ENCODE measurements around the gene TOP1.

Gene TOP1

GRCh38 chr20:41169162-41169690, 140.6 kb downstream of the TOP1 start:
- DNase-seq (no peak), ATAC-seq (ENCODE audit: insufficient read depth, low read depth) (no peak)
- no peak overlapping the region for H3K4me2 ChIP-seq (ENCODE audit: insufficient read depth, low read length)
- no peak for TF ChIP-seq CTCF (IDR thresholded peaks at IDR 0.05; ENCODE audit: borderline replicate concordance, extremely low read depth, low read length, poor library complexity, severe bottlenecking)
- no peak for TF ChIP-seq EZH2 (IDR thresholded peaks at IDR 0.05; ENCODE audit: borderline replicate concordance, low read depth, low read length, severe bottlenecking)
- no peaks in the 10 kb centered on the region; the same call in 1 of the 2 replicates for H3K79me2 ChIP-seq (ENCODE audit: insufficient read depth, low read length)
- H3K9ac ChIP-seq (ENCODE audit: low read depth, low read length): no peak overlapping the region
- H3K27me3 ChIP-seq (ENCODE audit: insufficient read depth, low read length, poor library complexity): no peaks in the 10 kb centered on the region
- H4K20me1 ChIP-seq (ENCODE audit: insufficient read depth, low read length): peaks cover 87% of the 10 kb centered on the region
- H3K4me1 ChIP-seq (ENCODE audit: insufficient read depth, low read length): no peaks in the 10 kb centered on the region
- H3K36me3 ChIP-seq (ENCODE audit: insufficient read depth, low read length): peaks cover 99% of the 10 kb centered on the region
- H2AFZ ChIP-seq (ENCODE audit: low read depth, low read length): no peak overlapping the region
- H3K9me3 ChIP-seq (ENCODE audit: insufficient read depth, low read length, severe bottlenecking): no peaks in the 10 kb centered on the region
- H3K4me3 ChIP-seq (ENCODE audit: low read depth in 1 of 2, low read length in 2 of 2): no peak overlapping the region
- H3K27ac ChIP-seq (ENCODE audit: low read length): no peak overlapping the region

- peaks cover 84% of the 10 kb centered on the region for H4K20me1 ChIP-seq (ENCODE audit: insufficient read depth, low read length)
- H3K36me3 ChIP-seq (ENCODE audit: insufficient read depth, low read length): peaks cover 99% of the 10 kb centered on the region
- no peak for ATAC-seq (ENCODE audit: insufficient read depth, low read depth)
- H3K79me2 ChIP-seq (ENCODE audit: insufficient read depth, low read length): no peaks in the 10 kb centered on the region; the same call in 1 of the 2 replicates
- no peak overlapping the region for H3K4me2 ChIP-seq (ENCODE audit: insufficient read depth, low read length)
- DNase-seq: no peak
- H3K9ac ChIP-seq (ENCODE audit: low read depth, low read length): no peak overlapping the region
- no peak overlapping the region for H2AFZ ChIP-seq (ENCODE audit: low read depth, low read length)
- no peak overlapping the region for H3K4me3 ChIP-seq (ENCODE audit: low read depth in 1 of 2, low read length in 2 of 2)
- no peaks in the 10 kb centered on the region for H3K27me3 ChIP-seq (ENCODE audit: insufficient read depth, low read length, poor library complexity)
- H3K9me3 ChIP-seq (ENCODE audit: insufficient read depth, low read length, severe bottlenecking): no peaks in the 10 kb centered on the region
- H3K27ac ChIP-seq (ENCODE audit: low read length): no peak overlapping the region
- no peak for TF ChIP-seq CTCF (IDR thresholded peaks at IDR 0.05; ENCODE audit: borderline replicate concordance, extremely low read depth, low read length, poor library complexity, severe bottlenecking)
- H3K4me1 ChIP-seq (ENCODE audit: insufficient read depth, low read length): no peaks in the 10 kb centered on the region
Observed at GRCh38 chr20:41169791-41170351, 141.2 kb downstream of the TOP1 start.

- H2AFZ ChIP-seq (ENCODE audit: low read depth, low read length): no peak overlapping the region
- no peaks in the 10 kb centered on the region for H3K27me3 ChIP-seq (ENCODE audit: insufficient read depth, low read length, poor library complexity)
- H3K79me2 ChIP-seq (ENCODE audit: insufficient read depth, low read length): no peaks in the 10 kb centered on the region; the same call in 1 of the 2 replicates
- no peak overlapping the region for H3K27ac ChIP-seq (ENCODE audit: low read length)
- no peak overlapping the region for H3K4me2 ChIP-seq (ENCODE audit: insufficient read depth, low read length)
- no peak for DNase-seq
- peaks cover 99% of the 10 kb centered on the region for H3K36me3 ChIP-seq (ENCODE audit: insufficient read depth, low read length)
- H4K20me1 ChIP-seq (ENCODE audit: insufficient read depth, low read length): peaks cover 77% of the 10 kb centered on the region
- no peak overlapping the region for H3K4me3 ChIP-seq (ENCODE audit: low read depth in 1 of 2, low read length in 2 of 2)
- ATAC-seq (ENCODE audit: insufficient read depth, low read depth): no peak
- TF ChIP-seq CTCF (IDR thresholded peaks at IDR 0.05; ENCODE audit: borderline replicate concordance, extremely low read depth, low read length, poor library complexity, severe bottlenecking): no peak
- no peak for TF ChIP-seq EZH2 (IDR thresholded peaks at IDR 0.05; ENCODE audit: borderline replicate concordance, low read depth, low read length, severe bottlenecking)
- no peak overlapping the region for H3K9ac ChIP-seq (ENCODE audit: low read depth, low read length)
- H3K9me3 ChIP-seq (ENCODE audit: insufficient read depth, low read length, severe bottlenecking): no peaks in the 10 kb centered on the region
- H3K4me1 ChIP-seq (ENCODE audit: insufficient read depth, low read length): no peaks in the 10 kb centered on the region
Observed at GRCh38 chr20:41170386-41171105, 141.9 kb downstream of the TOP1 start.
